GM18870 (cell line): Measurements from ENCODE around the gene PRLHR.

Source experiments
- ATAC-seq: cut with Tn5 transposase; IDR thresholded peaks from one replicate; pipeline ENCODE4 v1.9.1; 2021; ENCODE audit warnings: moderate library complexity; ENCODE audit not compliant: unreplicated experiment

Gene PRLHR

DNA sequence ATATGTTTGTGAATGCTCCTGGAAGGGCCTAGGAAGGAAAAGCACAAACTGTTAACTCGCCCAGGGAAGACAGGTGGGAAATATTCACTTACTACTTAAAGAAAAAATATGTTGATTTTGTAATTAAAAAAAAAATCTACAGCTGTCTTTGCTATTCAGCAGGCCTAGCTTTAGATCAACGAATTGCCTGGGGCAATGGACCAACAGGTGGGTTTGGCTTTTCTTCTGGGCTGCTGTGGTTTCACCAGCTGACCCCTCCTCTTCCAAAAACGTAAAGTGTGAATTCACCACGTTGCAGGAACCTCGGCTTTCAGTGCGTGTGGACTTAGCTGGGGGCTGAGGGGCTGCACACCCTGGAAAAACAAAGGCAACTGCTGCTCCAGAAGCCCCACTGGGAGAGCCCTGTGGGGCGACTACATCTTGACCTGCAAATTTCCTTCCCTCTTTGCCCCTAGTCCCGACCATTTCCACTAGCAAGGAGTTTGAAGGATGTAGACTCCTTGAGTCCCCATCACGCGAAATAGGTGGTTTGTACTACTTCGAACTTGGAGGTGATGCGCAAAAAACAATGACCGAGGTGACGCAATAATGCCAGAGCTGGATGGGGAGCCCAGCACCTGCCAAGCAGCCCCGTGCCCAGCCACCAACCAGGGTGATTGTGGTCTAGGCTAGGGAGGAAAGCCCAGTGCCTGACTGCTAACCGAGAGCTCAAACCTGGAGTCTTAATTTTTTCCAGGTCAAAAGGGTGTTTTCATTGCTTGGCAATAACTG lies 7.4 kb downstream of the PRLHR start:
- no peak for ATAC-seq

DNA sequence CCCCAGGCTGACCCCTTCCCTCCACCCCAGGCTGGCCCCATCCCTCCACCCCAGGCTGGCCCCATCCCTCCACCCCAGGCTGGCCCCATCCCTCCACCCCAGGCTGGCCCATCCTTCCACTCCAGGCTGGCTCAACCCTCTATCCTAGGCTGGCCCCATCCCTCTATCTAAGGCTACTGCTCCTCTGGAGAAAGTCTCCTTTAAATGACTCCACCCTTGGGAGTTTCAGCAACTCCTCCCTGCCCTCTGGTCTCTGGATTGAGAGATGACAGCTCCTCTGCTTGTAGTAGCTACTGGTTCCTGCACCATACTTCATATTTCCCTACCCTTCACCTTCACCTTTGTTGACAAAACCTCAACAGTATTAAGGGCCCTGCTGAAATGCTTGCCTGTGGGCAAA lies 8.5 kb downstream of the PRLHR start:
- ATAC-seq, result no peak

DNA sequence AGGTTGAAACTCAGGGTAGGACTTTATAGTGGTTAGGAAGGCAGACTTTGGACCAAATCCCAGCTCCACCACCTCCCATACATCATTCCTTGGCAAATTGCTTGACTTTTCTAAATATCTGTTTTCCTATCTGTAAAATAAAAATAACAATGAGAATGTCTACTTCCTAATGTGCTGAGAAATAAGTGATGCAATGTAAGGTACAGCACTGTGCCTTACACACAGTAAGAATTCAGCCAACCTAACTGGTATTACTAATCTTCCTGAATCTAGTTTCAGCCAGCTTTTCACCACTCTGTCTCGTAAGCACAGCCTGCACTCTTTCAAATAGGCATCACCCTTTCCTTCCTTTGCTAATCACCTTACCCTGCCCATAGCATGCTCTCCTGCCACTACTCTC lies 9.7 kb downstream of the PRLHR start:
- ATAC-seq, result no peak

DNA sequence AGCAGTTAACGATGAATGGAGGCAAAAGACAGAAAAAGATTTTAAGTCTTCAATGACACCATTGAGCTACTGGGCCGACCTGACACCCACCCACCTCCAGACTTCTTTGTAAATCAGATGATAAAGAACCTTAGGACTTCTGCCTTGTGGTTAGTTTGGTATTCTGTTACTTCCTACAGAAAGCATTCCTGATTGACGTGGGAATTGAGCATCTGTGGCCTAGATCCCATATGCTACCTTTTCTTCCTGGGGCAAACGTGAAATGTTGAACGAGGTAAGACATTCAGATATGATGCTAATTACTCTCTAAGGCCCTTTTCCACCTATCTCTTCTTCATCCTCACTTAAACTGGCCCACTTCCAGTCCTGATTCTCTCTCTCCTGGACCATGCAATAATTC lies 10.2 kb downstream of the PRLHR start:
- no peak for ATAC-seq

DNA sequence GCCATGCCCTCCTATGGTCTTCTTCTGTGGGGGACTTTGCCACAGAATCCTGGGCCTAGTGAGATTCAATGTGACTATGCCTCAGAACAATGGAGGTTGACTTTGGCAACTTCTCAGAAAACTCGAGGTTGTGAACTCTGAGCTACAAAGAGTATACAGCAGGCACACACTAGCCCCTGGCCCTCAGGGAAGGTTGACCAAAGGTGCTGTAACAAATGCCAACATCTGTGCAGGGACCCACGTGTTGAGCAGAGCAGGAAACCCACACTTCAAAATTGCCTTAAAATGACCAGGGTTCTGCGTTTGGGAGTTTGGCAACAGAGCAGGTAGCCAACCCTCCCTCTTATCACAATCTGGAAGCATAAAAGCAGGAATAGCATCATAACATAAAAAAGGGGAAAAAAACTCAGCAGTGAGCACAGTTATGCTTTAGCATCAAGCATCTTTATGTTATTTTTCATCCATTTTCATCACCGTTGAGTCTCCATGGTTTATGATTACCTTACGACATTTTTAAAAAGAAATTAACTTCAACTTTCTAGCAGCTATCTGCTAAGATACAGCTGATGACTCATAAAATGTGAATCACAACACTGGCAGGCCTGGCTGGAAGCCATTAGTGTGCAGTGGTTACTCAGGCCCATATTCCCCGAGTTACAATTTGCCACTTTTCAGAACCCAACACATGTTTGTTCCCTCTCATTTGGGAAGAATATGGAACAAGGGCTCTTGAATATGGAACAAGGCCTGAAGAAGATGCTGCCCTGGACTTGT lies 11.1 kb downstream of the PRLHR start:
- ATAC-seq, result no peak

DNA sequence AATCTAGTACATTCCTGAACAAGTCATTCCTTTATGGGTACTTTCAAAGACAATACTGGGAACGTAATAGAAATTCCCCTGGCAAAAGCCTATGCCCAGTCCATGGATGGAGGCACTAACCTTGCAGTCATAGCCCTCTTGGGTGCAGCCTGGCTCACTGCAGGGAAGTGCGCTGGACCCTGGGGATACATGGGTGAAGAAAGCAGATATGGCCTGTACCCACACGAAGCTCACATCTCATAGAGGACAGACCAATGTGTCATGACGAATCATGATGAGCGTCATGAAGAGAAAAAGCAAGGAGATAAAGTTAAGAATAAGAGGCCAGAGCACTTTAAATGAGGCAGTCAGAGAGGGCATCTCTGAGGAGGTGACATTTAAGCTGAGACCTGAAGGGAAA lies 11.8 kb downstream of the PRLHR start:
- no peak for ATAC-seq

DNA sequence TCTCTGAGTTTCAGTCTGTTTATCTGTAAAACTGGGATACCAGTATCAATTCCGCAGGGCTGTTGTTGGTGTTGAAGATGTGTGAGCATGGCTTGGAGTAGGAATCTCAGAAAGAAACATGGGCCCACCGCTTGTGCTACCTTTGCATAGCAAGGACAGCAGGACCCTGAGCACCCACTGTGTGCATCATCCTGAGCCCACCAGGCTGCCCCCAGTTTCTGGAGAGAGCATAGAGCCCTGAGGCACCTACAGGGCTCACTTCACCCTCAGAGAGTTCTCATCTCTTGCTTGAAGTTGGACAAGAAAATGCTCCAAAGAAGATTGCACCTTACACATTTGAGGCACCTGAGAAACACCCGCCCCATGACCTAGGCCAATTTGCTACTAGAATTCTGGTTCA lies 12.9 kb downstream of the PRLHR start:
- no peak for ATAC-seq

DNA sequence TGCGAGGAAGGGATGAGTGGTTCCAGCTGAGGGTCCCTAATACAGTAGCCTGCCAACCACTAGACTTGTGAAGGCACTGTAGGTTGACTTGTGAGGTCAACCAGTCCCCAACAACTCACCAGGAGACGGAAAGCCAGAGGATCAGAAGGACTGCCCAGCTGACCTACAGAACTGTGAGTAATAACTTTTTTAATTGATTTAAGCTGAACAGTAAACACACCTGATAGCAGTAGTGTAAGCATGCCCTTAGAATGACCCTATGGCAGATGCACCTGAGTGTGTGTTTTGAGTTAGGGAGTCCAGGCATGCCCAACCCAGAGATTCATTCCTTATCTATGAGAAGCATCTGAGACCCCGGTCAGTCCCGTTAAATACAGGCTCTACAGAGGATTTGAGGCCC lies 14.1 kb downstream of the PRLHR start:
- ATAC-seq, result no peak

DNA sequence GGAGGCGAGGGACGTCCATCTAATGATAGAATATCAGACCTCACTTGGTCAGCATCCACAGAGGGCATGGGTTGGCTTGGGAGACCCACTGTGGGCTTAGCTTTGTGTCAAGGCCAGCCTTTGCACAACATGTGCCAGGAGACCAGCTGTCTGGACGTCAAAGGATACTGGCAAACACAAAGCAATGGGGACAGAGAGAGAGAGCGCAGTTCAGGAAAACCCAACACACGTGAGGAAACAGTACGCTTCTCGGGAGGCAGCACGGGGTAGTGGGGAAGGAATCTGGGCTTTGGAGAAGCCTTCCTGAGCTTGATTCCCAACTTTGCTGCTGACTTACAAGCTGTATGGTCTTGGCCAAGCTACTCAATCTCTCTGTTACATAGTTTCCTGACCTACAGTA lies 14.7 kb downstream of the PRLHR start:
- ATAC-seq, result no peak

DNA sequence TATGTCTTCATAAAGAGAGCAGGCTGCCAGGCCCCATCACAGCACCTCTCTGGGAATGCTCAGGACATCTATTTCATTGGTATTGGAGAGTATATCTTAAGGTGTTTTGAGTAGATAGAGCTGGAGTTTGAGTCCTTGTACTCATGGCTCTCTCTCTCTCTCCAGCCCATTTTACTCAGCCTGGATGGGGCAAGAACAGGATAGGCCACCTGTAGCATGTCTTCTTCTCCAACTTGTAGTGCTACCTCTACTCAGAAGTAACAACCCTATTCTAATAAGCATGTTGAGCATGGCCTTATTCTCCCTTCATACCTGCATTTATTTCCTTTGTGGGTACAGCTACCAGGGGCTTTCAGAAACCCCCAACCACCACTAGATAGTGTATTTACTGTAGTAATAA lies 21.9 kb downstream of the PRLHR start:
- ATAC-seq, result no peak

DNA sequence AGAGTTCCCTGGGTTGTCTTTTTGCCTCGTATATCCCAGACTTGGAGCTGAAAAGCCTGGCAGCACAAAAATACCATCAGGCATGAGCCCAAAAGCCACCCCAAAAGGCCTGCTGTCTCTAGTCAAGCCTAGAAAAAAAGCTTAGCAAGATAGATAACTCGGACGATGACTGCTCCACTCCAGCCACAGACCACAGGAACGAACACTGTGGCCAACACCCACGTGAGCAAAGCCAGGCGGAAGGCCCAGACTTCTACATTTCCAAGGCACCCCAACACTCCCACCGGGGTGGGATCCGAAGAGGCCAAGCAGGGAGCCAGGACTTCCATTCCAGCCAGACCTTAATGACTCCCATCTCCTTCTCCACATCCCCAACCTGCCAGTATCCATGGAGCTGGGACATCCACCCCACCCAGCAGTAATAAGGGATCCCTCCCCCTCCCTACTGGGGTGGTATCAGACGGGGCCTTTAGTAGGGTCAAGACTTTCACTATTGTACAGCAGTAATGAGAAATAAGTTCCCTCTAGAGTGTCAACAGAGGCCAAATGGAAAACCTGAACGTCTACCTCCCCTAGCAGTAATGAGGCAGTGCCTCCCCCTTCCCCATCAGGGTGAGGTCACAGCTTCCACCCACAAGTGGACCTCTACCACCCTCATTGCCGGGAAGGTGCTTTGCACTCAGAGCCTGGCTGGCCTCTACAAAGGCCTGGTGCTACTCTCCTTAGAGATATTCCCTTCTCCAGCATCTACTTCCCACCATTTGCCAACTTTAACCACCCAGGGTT lies 23.0 kb downstream of the PRLHR start:
- ATAC-seq, result no peak

DNA sequence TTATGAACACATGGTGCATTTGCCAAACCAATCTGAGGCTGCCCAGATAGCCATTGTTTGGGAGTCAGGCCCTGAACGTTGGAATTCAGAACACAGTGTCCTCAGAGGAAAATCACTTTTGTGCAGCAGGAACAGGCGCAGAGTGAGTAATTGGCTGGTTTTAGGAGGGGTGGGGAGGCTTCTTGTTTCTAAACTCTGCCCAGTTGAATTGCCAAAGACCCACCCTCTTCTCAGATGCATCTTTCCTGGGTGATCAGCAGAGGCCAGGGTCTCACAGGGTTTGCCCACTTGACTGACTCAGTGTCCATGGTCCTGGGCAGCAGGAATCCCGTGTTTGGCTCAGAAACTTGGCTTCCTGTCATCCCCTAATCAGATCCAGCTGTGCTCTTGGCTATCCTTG lies 24.3 kb downstream of the PRLHR start:
- ATAC-seq, result no peak

DNA sequence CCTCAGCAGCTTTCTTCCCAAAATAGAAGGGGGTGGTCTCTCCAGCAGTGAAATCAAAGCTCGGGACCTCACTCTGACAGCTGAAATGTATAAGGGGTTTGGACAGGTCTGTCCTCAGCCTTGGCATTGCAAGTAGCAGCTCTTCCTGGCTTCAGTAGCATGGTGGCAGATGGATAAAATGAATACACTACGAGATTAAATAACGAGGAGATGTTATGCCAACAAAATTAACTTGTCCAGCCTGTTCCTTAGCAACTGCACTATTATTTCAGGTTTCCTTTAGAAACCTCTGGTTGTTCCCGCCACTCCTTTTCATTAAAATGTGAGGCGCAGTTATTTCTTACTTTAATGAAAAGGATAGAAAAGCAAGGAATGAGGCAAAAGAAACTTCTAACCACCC lies 24.9 kb downstream of the PRLHR start:
- ATAC-seq, result no peak

DNA sequence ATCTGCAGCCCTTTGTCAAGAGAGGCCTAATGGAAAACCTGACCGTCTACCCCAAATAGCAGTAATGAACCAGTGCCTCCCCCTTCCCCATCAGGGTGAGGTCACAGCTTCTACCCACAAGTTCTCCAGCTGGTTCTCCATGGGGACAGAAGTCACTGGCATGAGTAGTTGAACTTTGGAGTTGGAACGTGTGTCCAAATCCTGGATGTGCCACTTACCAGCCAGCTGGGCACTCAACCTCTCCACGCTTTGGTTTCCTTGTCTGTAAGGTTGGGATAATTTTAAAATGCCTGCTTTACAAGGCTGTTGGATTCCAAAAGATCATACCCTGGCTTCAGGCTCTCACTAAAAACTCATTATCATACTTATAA lies 25.6 kb downstream of the PRLHR start:
- ATAC-seq, result no peak

DNA sequence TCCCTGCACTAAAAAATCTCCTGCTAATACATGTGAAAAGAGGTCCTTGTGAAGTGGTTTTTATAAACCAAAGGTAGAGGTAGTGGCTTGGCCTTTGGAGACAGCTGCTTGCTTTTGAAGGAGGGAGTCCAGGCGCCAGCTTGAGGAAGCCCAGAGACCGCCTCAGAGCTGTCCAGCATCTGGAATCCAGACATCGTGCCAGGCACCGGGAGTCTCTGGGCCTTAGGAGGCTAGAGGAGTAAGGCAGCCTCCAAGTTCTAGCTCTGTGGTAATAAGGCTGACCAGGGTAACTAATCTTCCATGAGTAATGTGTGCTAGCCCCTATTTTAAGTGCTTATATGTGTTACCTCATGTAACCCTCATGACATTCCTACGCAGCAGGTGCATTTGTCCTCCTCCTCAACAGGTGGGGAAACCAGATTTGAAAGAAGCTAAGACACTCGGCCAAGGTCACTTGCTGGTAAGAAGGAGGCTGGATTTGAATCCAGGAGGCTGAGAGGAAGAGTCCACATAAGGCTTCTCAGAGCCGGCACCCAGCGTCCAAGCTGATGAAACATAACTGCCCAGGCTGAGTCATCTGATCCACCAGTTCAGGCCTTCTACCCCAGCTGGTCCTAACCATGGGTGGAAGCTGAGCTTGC lies 26.1 kb downstream of the PRLHR start:
- ATAC-seq, result no peak

DNA sequence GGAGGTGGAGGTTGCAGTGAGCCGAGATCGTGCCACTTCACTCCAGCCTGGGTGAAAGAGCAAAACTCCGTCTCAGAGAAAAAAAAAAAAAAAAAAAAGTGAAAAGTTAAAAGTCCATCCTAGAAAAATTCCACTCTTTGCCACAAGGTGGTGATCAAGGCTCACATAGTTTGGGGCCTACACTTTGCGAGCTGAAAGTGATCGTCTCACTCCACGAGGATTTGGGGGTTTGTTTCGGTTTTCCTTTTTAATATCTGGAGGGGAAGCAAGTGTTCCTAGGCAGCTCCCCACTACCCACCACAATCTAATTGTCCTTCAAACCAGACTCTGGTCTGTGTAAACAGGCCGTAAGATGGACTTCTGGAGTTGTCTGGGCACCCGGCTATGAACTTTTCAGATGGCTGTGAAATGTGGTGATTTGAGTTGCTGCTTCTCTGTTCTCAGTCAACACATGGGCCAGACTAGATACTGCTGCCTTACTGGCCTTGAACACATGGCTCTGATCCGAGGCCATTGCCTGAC lies 27.1 kb downstream of the PRLHR start:
- no peak for ATAC-seq

DNA sequence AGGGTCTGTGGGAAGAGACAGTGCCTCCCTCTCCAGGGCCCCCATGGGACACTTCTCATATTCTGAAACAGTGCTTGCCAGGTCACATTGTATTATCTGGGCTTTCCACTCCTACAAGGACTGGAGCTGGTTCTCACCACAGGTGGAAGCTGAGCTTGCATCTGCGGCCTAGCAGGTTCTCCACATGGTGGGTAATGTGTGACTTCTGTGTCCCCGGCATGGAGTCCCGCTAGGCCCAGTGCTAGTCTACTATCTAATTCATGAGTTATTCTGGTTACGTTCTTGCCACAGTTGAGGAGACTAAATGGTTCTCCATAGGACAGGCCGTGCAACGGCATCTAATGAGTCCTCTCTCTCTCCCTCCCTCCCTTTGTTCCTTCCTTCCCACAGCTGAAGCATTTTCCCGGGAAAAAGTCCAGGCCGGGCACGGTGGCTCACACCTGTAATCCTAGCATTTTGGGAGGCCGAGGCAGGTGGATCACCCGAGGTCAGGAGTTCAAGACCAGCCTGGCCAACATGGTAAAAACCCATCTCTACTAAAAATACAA lies 27.7 kb downstream of the PRLHR start:
- ATAC-seq, result no peak

DNA sequence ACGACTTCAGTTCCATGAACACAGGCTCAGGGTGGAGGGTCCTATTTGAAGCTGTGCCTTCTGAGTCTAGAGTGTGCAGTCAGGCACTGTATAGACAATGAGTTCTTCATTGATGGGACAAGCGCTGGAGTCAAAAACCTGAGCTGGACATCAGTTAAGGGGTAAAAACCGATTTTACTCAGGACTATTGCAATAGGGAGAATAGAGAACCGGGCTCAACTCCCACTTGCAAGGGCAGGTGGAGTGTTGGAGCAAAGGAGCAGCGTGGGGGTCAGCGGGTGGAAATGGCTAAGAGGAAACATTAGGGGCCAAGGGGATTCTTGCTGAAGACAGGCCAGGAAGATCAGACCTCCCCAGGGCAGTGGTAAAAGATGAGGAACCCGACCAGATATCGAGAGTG lies 28.5 kb downstream of the PRLHR start:
- ATAC-seq, result no peak

DNA sequence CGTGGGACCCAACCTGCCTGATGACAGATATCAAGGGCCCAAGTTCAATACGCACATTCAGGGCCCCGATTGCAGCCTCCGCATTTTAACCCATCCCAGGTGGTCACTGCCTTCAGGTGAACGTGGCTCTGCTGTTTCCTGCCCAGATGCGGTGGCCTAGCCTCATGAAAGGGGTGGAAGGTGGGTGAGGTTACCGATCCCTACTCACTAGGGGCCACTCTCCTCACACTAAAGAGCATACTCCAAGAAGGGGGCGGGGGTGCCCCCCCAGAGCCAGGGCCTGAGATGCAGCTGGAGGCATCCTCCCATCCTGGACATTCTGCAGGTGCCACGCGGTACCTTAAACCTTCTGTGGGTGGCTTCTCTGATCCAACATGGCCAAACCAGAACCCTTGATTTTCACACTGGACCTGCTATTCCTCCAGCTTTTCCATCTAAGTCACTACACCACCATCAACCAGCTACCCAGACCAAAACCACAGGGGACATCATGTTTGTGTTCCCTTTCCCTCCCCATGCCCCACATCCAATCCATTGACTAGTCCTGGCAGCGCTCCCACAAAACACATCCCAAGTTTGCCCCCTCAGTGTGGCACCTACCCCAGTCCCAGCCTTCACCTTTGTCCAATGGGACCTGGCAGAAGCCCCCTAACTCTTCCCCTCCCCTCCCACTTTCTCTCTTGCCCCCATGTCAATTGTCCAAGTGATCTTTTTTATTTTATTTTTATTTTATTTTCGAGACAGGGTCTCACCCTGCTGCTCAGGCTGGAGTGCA lies 30.0 kb downstream of the PRLHR start:
- no peak for ATAC-seq

DNA sequence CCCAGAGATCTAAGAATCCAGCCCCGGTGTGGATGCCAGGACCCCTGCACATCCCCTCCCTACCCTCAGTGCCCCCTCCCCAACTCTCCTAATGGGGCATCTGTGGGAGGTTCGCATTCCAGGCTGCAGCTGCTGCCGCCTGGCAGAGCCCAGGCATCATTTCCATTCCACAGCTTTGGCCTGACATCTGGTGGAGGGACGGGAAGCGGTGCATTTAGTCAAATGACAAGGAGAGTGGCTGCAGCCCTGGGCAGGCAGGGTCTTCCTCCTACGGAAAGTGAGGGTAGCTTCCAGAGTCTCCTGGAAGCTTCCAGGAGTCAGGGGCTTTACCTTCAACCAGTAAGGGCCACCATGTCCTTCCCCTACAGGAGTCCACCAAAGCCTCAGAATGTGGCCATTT lies 30.8 kb downstream of the PRLHR start:
- no peak for ATAC-seq
